K562 (cell line): Measurements from ENCODE around the gene IRF9. TPM values are rescaled to one million over a fixed set of nuclear protein-coding genes. Genes with fewer than 3 reads are reported as not detected.

ENCODE experiments used
- ADNP ChIP-seq: fragments of 200-800 bp; sonication (Bioruptor generic); IDR thresholded peaks from 2 replicates; pipeline ENCODE4 v1.6.1; 2016; ENCODE audit warnings: missing genetic modification characterization, missing compliant biosample characterization
- CBFA2T2 ChIP-seq: fragments of 450-650 bp; conservative IDR thresholded peaks from 2 replicates; pipeline ENCODE4 v1.6.1; 2017; ENCODE audit warnings: mild to moderate bottlenecking
- CBX2 ChIP-seq: fragments of 200-600 bp; sonication (generic); IDR thresholded peaks from one replicate; pipeline ENCODE4 v1.6.1; 2012; ENCODE audit warnings: mild to moderate bottlenecking, low read length, inconsistent platforms; ENCODE audit not compliant: insufficient read depth, poor library complexity, severe bottlenecking
- FOXA3 ChIP-seq, 2 experiments: fragments of 450-650 bp in 1 of 2; sonication (generic) in 1 of 2; formaldehyde crosslinking; IDR thresholded peaks in 1 of 2; conservative IDR thresholded peaks in 1 of 2; 2 replicates each; pipeline versions ENCODE4 v1.4.0 to v1.8.0; 2020 to 2022; ENCODE audit warnings: mild to moderate bottlenecking in 2 of 2, missing genetic modification reagents in 1 of 2
- HMG20B ChIP-seq: fragments of 250-450 bp; sonication (Bioruptor Pico); IDR thresholded peaks from 2 replicates; pipeline ENCODE4 v1.5.0; 2021; ENCODE audit warnings: mild to moderate bottlenecking
- KDM2B ChIP-seq: fragments of 250-450 bp; sonication (Bioruptor Pico); IDR thresholded peaks from 2 replicates; pipeline ENCODE4 v1.8.0; 2021; ENCODE audit warnings: mild to moderate bottlenecking, moderate library complexity
- NCOA4 ChIP-seq: fragments of 450-650 bp; IDR thresholded peaks from 2 replicates; pipeline ENCODE4 v1.6.1; 2018; ENCODE audit warnings: mild to moderate bottlenecking; ENCODE audit not compliant: partially characterized antibody
- POLR2AphosphoS2 ChIP-seq: IDR thresholded peaks from 2 replicates; pipeline ENCODE4 v1.6.1; 2012; ENCODE audit warnings: low read length, improper control_type of control experiment
- RAD21 ChIP-seq, 2 experiments: fragments of 250-450 bp in 1 of 2; fragments of 450-650 bp in 1 of 2; sonication (Bioruptor Pico) in 1 of 2; formaldehyde crosslinking in 1 of 2; IDR thresholded peaks in 1 of 2; conservative IDR thresholded peaks in 1 of 2; 2 replicates each; pipeline versions ENCODE4 v1.4.0 to v1.8.0; 2020 to 2022; ENCODE audit warnings: mild to moderate bottlenecking in 2 of 2, moderate library complexity in 1 of 2
- RBM39 ChIP-seq: fragments of 200-400 bp; formaldehyde crosslinking; optimal IDR thresholded peaks from 2 replicates; pipeline ENCODE3; 2018; ENCODE audit warnings: low read depth, low read length
- RFX7 ChIP-seq: fragments of 250-450 bp; sonication (Bioruptor Pico); IDR thresholded peaks from 2 replicates; pipeline ENCODE4 v1.5.1; 2021; ENCODE audit warnings: mild to moderate bottlenecking
- SRSF3 ChIP-seq: fragments of 200-400 bp; formaldehyde crosslinking; IDR thresholded peaks from 2 replicates; pipeline ENCODE4 v1.6.1; 2016; ENCODE audit warnings: mild to moderate bottlenecking, low read length, moderate library complexity; ENCODE audit not compliant: insufficient read depth
- TBP ChIP-seq: optimal IDR thresholded peaks from 2 replicates; pipeline ENCODE3; 2011; ENCODE audit warnings: low read depth, low read length, improper control_type of control experiment
- YY1 ChIP-seq, 3 experiments: IDR thresholded peaks; 2 replicates each; pipeline ENCODE4 v1.6.1; 2011; ENCODE audit warnings: low read length in 2 of 3, mild to moderate bottlenecking in 2 of 3, moderate library complexity in 2 of 3, borderline replicate concordance in 1 of 3, control low read depth in 1 of 3, low read depth in 1 of 3; ENCODE audit not compliant: insufficient read depth in 3 of 3, insufficient replicate concordance in 2 of 3, control insufficient read depth in 1 of 3, insufficient read length in 1 of 3; ENCODE audit errors: extremely low read depth in 1 of 3
- ZKSCAN3 ChIP-seq: fragments of 250-450 bp; sonication (Bioruptor Pico); IDR thresholded peaks from 2 replicates; pipeline ENCODE4 v1.4.0; 2020
- ZNF431 ChIP-seq: sonication (generic); formaldehyde crosslinking; IDR thresholded peaks from 2 replicates; pipeline ENCODE4 v1.8.0; 2022; ENCODE audit warnings: mild to moderate bottlenecking, missing genetic modification reagents
- ZNF584 ChIP-seq: fragments of 200-800 bp; sonication (Bioruptor generic); IDR thresholded peaks from 2 replicates; pipeline ENCODE4 v1.6.1; 2016; ENCODE audit warnings: low read depth, mild to moderate bottlenecking, missing genetic modification characterization, missing compliant biosample characterization
- ZNF77 ChIP-seq: fragments of 250-450 bp; sonication (Bioruptor Pico); IDR thresholded peaks from 2 replicates; pipeline ENCODE4 v1.5.0; 2020
- polyA plus RNA-seq, 8 experiments: library from polyadenylated mRNA; depleted of rRNA in 4 of 8; stranded (reverse) in 5 of 8; unstranded in 3 of 8; fragments of >200 nt; fragmentation: Nextera tagmentation in 2 of 8; fragmentation: Illumina TruSeq in 1 of 8; extraction: Ambion mirVana in 2 of 8; extraction: Trizol in 1 of 8; gene quantifications; 2 replicates each; pipeline versions ENCODE4 v1.2.1 to v1.2.3, GENCODE V29; 2011 to 2014; ENCODE audit warnings: inconsistent platforms in 1 of 8, missing spikeins in 1 of 8
- total RNA-seq, 7 experiments: library from RNA; depleted of rRNA in 6 of 7; stranded (reverse); fragments of >200 nt in 6 of 7; fragmentation: Illumina TruSeq in 2 of 7; extraction: Trizol in 2 of 7; gene quantifications; 2 replicates each; pipeline versions ENCODE4 v1.2.1 to v1.2.3, GENCODE V29; 2011 to 2021; ENCODE audit warnings: low replicate concordance in 1 of 7
- TF ChIP-seq, protein P1 (sequence below): fragments of 250-450 bp; sonication (Bioruptor Pico); IDR thresholded peaks from 2 replicates; pipeline ENCODE4 v1.8.0; 2022; ENCODE audit warnings: moderate library complexity, mild to moderate bottlenecking, inconsistent platforms
- TF ChIP-seq, protein P2 (sequence below): sonication (generic); formaldehyde crosslinking; IDR thresholded peaks from 2 replicates; pipeline ENCODE4 v1.8.0; 2022; ENCODE audit warnings: missing genetic modification reagents, mild to moderate bottlenecking, borderline replicate concordance
- TF ChIP-seq, protein P3 (sequence below): fragments of 450-650 bp; IDR thresholded peaks from 2 replicates; pipeline ENCODE4 v1.7.0; 2016; ENCODE audit warnings: borderline replicate concordance

Gene IRF9
- total and polyA plus RNA-seq, 9 of the 15 experiments (the other 6 are each of a cell fraction or from before 2014, with no cell fraction given): 0.79 to 14.8 (median 6.1) TPM

DNA sequence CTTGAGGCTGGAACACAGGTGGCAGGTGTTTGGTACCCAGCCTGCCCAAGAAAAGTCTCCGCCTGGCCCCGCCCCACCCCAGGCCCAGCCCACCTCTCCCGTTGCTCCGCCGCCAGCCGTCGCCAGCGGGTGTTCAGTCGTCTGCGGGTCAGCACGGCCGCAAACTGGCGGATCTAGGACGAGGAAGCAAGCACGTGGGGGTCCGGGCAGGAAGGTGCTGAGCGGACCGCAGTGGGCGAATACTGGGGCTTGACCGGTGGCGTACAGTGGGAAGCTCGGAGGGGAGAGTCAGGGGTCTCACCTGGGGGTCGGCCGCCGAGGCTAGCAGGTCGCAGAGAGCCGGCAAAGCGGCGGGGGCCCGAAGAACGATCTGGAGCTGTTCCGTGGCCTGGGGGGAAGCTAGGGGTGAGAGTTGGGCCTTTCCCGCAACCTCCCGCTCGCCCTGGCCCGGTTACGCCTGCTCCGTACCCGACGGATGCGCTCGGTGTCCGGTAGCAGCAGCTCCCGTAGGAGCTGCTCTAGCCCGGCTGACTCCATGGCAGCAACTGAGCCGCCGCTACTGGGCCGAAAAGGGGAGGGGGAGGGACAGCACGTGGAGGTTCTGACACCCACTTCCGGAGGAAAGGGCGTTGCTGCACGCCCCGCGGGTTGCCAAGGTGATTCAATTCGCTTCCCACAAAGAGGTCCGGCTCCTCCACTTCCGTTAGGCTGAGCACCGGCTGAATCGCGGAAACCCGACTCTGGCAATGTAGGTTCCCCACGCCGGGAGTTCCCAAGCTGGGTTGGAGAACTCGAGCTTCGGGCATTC is 27.4 kb downstream of the IRF9 start, which contains the start of gene IPO4 (continued):
- TF ChIP-seq RAD21 (CRISPR knock-in tag; conservative IDR thresholded peaks at IDR 0.05 in 1 of 2, IDR thresholded peaks at IDR 0.05 in 1 of 2) (peak; percentile 27 to 34; a peak in 1 of 4 replicates), HMG20B (CRISPR knock-in tag) (no peak), RBM39 (peak; percentile 89), RFX7 (no peak), CBX2 (no peak), ZKSCAN3 (CRISPR knock-in tag) (no peak), YY1 (IDR thresholded peaks at IDR 0.05; ENCODE audit: borderline replicate concordance in 1 of 3, control insufficient read depth in 1 of 3, extremely low read depth in 1 of 3, insufficient read depth in 3 of 3, insufficient read length in 1 of 3, insufficient replicate concordance in 2 of 3, low read depth in 1 of 3, low read length in 2 of 3) (peak in 2 of 3 experiments; percentile 63 to 65), NCOA4 (no peak), POLR2AphosphoS2 (peak; percentile 91; the same call in 1 of the 2 replicates), ZNF431 (CRISPR knock-in tag) (no peak), ZNF77 (CRISPR knock-in tag) (no peak), ADNP (tag) (no peak), SRSF3 (no peak), ZNF584 (no peak), FOXA3 (CRISPR knock-in tag; conservative IDR thresholded peaks at IDR 0.05 in 1 of 2, IDR thresholded peaks at IDR 0.05 in 1 of 2) (no peak), KDM2B (CRISPR knock-in tag) (no peak), CBFA2T2 (no peak), TBP (peak; percentile 66)
- TF ChIP-seq, protein P1, sequence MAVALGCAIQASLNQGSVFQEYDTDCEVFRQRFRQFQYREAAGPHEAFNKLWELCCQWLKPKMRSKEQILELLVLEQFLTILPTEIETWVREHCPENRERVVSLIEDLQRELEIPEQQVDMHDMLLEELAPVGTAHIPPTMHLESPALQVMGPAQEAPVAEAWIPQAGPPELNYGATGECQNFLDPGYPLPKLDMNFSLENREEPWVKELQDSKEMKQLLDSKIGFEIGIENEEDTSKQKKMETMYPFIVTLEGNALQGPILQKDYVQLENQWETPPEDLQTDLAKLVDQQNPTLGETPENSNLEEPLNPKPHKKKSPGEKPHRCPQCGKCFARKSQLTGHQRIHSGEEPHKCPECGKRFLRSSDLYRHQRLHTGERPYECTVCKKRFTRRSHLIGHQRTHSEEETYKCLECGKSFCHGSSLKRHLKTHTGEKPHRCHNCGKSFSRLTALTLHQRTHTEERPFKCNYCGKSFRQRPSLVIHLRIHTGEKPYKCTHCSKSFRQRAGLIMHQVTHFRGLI: no peak
- TF ChIP-seq, protein P2, sequence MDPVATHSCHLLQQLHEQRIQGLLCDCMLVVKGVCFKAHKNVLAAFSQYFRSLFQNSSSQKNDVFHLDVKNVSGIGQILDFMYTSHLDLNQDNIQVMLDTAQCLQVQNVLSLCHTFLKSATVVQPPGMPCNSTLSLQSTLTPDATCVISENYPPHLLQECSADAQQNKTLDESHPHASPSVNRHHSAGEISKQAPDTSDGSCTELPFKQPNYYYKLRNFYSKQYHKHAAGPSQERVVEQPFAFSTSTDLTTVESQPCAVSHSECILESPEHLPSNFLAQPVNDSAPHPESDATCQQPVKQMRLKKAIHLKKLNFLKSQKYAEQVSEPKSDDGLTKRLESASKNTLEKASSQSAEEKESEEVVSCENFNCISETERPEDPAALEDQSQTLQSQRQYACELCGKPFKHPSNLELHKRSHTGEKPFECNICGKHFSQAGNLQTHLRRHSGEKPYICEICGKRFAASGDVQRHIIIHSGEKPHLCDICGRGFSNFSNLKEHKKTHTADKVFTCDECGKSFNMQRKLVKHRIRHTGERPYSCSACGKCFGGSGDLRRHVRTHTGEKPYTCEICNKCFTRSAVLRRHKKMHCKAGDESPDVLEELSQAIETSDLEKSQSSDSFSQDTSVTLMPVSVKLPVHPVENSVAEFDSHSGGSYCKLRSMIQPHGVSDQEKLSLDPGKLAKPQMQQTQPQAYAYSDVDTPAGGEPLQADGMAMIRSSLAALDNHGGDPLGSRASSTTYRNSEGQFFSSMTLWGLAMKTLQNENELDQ: no peak
- TF ChIP-seq, protein P3, sequence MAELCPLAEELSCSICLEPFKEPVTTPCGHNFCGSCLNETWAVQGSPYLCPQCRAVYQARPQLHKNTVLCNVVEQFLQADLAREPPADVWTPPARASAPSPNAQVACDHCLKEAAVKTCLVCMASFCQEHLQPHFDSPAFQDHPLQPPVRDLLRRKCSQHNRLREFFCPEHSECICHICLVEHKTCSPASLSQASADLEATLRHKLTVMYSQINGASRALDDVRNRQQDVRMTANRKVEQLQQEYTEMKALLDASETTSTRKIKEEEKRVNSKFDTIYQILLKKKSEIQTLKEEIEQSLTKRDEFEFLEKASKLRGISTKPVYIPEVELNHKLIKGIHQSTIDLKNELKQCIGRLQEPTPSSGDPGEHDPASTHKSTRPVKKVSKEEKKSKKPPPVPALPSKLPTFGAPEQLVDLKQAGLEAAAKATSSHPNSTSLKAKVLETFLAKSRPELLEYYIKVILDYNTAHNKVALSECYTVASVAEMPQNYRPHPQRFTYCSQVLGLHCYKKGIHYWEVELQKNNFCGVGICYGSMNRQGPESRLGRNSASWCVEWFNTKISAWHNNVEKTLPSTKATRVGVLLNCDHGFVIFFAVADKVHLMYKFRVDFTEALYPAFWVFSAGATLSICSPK: no peak
